Measurements from ENCODE around the gene LCLAT1. TPM values are rescaled to one million over a fixed set of nuclear protein-coding genes. Genes with fewer than 3 reads are reported as not detected.

The LCLAT1 gene
- total and polyA plus RNA-seq, 8 donors: 13.1 to 24.9 (median 14.8) TPM

GRCh38 chr2:30690126-30690561 lies 243.1 kb downstream of the LCLAT1 start:
- no peak overlapping the region for H3K27ac ChIP-seq

DNA sequence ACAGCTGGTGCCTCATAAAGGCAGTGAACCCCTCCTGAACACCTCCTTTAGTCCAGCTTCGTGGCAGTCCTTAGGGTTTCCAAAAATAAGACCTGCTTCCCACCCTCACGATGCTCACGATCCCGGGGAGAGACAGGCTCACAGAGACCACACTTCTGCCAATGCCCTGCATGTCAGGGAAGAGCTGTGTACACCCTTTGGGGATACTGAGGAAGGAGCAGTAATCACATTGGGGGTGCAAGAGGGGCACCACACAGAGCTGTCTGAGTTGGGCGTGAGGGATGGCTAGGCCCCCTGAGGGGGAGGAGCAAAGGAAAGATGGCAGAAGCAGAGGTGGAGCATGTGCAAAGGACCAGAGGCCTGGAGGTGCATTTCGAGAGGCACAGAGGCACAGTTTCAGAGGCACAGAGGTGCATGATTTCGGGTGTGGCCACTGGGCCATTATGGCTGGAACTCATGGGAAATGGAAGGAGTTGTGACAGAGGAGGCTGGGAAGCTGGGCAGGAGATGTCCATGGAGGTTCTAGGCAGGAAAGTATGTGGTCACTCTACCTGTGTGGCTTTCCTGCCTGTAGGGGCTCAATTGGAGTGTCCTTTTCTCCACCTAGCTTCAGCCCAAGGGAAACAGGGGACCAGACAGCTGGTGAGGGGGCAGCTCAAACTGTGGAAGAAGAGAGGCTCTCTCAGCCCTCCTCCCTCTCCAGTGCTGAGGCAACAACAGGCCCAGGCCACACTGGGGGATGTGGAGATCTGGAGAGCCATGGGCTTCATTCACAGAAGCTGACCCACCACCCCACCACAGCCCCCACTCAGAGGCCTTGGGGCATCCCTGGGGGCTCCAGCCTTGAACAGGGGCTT lies 244.3 kb downstream of the LCLAT1 start:
- intact Hi-C loops (cut with DNase I): no loop called here
- H3K9me3 ChIP-seq: no peaks in the 10 kb centered on the region
- peaks cover 0 to 17% of the 10 kb centered on the region in 2 donors for H3K4me1 ChIP-seq
- H3K4me3 ChIP-seq: no peak overlapping the region
- ATAC-seq (no peak), DNase-seq (no peak)
- H3K36me3 ChIP-seq: no peaks in the 10 kb centered on the region
- H3K27ac ChIP-seq: no peak overlapping the region
- no peaks in the 10 kb centered on the region for H3K27me3 ChIP-seq
- TF ChIP-seq, protein P1, sequence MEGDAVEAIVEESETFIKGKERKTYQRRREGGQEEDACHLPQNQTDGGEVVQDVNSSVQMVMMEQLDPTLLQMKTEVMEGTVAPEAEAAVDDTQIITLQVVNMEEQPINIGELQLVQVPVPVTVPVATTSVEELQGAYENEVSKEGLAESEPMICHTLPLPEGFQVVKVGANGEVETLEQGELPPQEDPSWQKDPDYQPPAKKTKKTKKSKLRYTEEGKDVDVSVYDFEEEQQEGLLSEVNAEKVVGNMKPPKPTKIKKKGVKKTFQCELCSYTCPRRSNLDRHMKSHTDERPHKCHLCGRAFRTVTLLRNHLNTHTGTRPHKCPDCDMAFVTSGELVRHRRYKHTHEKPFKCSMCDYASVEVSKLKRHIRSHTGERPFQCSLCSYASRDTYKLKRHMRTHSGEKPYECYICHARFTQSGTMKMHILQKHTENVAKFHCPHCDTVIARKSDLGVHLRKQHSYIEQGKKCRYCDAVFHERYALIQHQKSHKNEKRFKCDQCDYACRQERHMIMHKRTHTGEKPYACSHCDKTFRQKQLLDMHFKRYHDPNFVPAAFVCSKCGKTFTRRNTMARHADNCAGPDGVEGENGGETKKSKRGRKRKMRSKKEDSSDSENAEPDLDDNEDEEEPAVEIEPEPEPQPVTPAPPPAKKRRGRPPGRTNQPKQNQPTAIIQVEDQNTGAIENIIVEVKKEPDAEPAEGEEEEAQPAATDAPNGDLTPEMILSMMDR (IDR thresholded peaks at IDR 0.05): no peak

More at GRCh38 chr2:30690126-30690561, 243.1 kb downstream of the LCLAT1 start:
- no peak for DNase-seq
- Histone ChIP-seq H3K36me3 (no peaks in the 10 kb centered on the region), H3K9me3 (no peaks in the 10 kb centered on the region), H3K4me3 (no peak overlapping the region), H3K27me3 (no peaks in the 10 kb centered on the region), H3K4me1 (peaks cover 0 to 17% of the 10 kb centered on the region in 2 donors)
- TF ChIP-seq, protein P1 (IDR thresholded peaks at IDR 0.05): no peak
- ATAC-seq: no peak
- intact Hi-C loops (cut with DNase I): no loop called here

GRCh38 chr2:30691948-30692828 lies 245.1 kb downstream of the LCLAT1 start:
- Histone ChIP-seq H3K36me3 (no peaks in the 10 kb centered on the region), H3K27ac (no peak overlapping the region), H3K4me1 (peaks cover 0 to 17% of the 10 kb centered on the region in 2 donors), H3K27me3 (no peaks in the 10 kb centered on the region), H3K4me3 (no peak overlapping the region), H3K9me3 (no peaks in the 10 kb centered on the region)
- ATAC-seq: peak; percentile 60
- TF ChIP-seq, protein P1 (IDR thresholded peaks at IDR 0.05): no peak
- DNase-seq: no peak
- intact Hi-C loops (cut with DNase I): no loop called here

DNA sequence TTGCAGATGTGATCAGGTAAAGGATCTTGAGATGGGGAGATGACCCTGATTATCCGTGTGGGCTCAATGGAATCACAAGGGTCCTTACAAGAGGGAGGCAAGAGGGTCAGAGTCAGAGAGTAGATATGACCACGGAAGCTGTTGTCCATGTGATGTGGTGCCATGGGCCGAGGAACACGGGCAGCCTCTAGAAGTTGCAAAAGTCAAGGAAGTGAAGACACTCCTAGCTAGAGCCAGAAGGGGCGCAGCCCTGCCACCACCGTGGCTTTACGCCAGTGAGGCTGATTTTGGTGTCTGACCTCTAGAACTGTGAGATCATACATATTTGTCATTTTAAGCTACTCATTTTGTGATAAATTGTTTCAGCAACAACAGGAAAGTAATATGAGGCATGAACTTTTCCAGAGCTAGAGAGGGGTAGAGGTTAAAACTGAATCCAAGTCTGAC lies 245.8 kb downstream of the LCLAT1 start:
- DNase-seq (no peak), ATAC-seq (no peak)
- TF ChIP-seq, protein P1 (IDR thresholded peaks at IDR 0.05): no peak
- Histone ChIP-seq H3K27me3 (no peaks in the 10 kb centered on the region), H3K4me1 (peaks cover 0 to 17% of the 10 kb centered on the region in 2 donors), H3K36me3 (no peaks in the 10 kb centered on the region), H3K9me3 (no peaks in the 10 kb centered on the region), H3K4me3 (no peak overlapping the region), H3K27ac (no peak overlapping the region)
- intact Hi-C loops (cut with DNase I): no loop called here

Other genes with a start within 250 kb of the LCLAT1 start
- gene LBH, start 215.7 kb upstream of the LCLAT1 start, total RNA-seq: 100 to 1,000 TPM; 119 to 256 TPM
- gene LBH, start 215.7 kb upstream of the LCLAT1 start, polyA plus RNA-seq (ENCODE audit: insufficient read length in 6 of 6): 100 to 1,000 TPM in 4 of 6 donors, 10 to 100 TPM in 2; 93.6 to 185 (median 118) TPM